ENCODE results near the gene HOXA11.

Gene HOXA11

DNA sequence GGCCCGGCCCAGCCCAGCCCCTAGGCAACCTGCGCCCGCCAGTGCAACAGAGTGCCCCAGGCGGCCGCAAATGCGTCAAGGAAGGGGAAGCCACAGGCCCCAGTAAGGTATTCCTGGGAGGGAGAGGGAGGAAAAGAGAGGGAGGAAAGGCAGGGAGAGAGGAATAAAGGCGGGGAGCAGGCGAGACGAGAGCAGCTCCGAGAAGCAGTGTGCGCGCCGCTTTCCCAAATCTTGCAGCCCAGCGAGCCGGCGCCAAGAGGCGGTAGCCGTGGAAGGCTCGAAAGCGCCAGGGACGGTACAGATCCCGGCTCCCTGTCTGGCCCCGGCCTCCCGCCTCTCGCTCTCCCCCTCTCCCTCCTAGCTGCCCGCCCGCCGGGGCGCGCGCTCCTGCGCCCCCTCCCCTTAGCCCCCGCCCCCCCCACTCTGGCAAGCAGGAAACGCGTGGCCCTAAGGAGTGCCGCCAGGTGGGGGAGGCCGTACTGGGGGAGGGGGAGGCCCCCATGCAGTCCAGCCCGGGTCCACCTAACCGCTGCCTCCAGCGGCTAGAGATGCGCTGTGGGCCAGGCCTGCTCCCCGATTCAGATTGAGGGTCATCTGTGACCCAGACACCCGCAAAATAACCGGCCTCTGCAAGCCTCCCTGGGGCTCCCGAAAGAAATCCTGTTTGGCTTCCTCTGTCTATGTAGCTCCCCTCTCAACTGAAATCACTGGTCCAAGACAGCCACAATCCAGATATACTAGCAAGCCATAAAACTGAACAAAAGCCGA, 15.2 kb downstream of the HOXA11 start:
- DNase-seq (ENCODE audit: low read depth) = no peak

- DNase-seq (ENCODE audit: low read depth) = no peak
These were observed 16.6 kb downstream of the HOXA11 start for GRCh38 chr7:27168265-27168947.

DNA sequence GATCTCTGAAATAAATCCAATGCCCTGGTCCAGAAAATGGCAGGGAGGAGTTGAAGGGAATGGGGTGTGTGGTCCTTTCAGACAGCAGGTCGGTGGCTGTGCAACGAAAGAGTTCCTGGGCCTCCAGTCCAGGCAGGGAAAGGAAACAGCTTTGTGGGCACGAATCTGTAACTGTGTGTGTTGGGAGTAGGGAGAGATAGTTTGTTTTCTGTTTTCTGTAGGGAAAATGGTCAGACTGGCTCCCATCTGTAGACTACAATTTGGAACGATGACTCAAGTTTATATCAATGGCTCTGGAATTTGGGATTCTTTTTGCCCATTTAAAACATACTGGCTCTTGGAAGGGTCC, 17.1 kb downstream of the HOXA11 start:
- no peak for DNase-seq (ENCODE audit: low read depth)

DNA sequence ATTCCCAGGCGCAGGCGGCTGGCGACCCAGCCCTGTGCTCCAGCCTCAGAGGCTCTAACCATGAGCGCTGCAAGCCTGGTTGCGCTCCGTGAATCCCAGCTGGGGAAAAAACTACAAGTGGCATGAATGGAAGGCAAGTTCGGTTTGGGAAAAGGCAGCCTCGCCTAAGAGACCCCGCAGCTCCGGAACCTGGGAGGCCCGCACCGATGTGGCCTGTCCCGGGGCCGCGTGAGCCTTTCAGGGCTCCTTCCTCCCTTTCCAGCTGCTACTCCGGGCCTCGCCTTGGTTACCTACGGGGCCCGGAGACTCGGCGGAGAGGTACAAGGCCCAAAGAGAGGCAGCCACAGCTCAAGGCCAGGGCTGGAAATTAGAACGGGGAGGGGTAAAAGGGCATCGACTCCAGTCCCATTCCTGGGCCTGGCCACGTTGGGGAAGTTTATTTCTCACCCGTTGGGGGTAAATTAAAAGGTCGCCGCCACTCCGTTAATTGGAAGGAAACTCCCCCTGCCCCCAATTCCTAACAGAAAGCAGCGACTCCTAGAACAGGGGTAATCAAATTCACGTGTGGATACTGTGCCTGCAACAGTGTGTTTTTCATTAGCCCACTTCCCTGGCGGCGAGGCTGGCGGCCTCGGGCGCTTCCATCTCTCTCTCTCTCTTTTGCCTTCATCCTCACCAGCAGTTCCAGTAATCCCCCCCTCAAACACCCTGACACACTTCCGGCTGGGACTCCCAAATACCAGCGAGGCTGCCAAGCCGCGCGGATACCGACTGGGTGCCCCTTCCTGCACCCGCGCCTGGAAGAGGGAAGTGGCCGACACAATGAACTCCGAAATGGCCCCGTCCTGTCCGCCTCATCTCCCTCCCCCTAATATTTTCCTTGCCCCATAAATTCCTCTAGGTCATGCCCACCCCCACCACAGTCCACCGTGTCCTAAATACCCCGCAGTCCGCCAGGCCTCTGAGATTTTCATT, 18.2 kb downstream of the HOXA11 start:
- DNase-seq (ENCODE audit: low read depth) = no peak

- DNase-seq (ENCODE audit: low read depth) = no peak
These were observed 19.0 kb downstream of the HOXA11 start for GRCh38 chr7:27165996-27166530.

GRCh38 chr7:27165089-27165995, 19.7 kb downstream of the HOXA11 start, which contains the start of gene HOXA9:
Gene HOXA9 (minus strand): TSS chr7:27165537. CDS start chr7:27165457, 80 bp downstream.
- no peak for DNase-seq (ENCODE audit: low read depth)

DNA sequence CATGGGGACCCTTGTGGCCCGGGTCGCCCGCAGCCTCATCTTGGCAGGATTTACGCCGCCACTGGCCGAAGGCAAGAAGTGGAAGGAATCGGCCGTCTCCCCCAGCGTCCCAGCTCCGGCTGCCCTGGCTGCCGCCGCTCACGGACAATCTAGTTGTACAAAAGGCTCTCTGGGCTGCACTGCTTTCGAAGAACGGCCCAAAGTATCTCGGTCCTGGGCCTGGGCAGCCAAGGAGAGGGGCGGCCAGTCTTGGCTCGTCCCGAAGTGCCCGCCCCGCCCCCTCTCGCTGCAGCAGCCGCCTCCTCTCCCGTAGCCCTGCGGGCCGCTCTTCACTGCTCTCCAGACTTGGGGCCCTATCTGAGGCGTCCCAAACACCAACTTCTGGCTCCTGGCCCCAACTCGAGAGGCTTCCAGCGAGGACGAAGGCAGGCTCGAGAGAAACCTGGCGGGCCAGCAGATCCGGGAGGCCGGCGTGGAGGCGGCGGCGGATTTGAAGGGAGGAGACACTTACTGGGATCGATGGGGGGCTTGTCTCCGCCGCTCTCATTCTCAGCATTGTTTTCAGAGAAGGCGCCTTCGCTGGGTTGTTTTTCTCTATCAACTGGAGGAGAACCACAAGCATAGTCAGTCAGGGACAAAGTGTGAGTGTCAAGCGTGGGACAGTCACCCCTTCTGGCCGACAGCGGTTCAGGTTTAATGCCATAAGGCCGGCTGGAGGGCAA, 20.5 kb downstream of the HOXA11 start:
- no peak for DNase-seq (ENCODE audit: low read depth)

GRCh38 chr7:27164045-27164366, 21.0 kb downstream of the HOXA11 start:
- no peak for DNase-seq (ENCODE audit: low read depth)

GRCh38 chr7:27163288-27164044, 21.6 kb downstream of the HOXA11 start:
- no peak for DNase-seq (ENCODE audit: low read depth)

GRCh38 chr7:27162561-27163287, 22.3 kb downstream of the HOXA11 start:
- no peak for DNase-seq (ENCODE audit: low read depth)

DNA sequence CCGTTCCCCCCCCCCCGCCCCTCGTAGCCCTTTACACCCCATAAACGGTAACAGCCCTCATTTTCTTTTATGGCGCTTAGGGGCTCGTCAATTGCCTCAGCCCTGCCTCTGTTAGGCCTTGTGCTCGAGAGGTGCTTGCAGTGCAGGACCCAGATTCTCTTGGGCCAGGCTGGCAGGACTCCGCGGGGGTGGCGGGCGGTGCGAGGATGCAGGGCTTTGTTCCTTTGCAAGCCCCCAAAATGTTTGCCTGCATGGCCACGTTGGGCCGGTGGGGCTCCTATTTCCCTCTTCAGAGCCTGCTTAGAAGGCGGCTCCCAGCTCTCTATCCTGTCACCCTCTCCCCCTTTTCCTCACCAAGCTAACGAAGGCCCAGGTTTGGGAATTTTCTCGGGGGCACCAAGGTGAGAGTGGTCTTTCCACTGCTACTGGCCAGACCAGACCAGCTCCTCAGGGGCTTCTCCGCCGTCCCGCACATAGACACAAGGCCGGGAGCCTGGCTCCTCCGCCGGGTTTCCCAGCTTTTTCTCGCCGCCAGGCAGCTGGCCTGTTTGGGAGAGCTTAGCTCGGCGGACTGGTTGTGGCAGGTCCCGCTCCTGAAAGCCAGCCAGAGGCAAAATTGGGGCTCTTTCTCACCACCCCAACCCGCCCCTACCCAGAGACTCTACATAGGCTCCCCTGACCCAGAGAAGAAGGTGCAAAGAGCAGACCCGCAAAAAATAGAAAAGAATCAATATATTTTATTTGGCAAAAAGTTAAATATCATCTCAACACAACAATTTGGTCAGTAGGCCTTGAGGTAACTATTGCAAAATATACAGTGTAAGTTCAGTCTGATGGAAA, 23.1 kb downstream of the HOXA11 start:
- no peak for DNase-seq (ENCODE audit: low read depth)

DNA sequence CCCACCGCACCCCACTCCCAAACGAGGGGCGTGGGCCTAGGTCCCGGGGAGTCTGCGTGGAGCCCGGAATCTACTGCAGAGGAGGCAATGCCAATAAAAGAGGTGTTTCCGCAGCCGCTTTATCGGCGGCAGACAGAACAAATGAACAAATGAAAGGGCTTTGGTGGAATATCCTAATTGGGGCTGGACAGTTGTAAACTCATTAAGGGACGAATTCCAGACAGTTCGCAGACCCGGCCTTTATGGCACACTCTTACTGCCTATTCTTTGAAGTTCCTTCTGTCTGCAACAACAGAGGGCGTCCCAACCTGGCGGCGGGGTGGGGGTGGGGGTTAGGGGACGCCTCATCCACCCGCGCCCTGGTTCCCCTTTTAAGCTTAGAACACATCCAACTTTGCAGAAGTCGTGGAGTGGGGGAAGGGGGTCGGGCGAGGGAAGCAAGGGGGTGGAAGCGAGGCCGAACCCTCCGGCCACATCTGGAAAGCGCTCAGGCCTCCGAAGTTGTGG, 23.8 kb downstream of the HOXA11 start:
- DNase-seq (ENCODE audit: low read depth) = no peak

DNA sequence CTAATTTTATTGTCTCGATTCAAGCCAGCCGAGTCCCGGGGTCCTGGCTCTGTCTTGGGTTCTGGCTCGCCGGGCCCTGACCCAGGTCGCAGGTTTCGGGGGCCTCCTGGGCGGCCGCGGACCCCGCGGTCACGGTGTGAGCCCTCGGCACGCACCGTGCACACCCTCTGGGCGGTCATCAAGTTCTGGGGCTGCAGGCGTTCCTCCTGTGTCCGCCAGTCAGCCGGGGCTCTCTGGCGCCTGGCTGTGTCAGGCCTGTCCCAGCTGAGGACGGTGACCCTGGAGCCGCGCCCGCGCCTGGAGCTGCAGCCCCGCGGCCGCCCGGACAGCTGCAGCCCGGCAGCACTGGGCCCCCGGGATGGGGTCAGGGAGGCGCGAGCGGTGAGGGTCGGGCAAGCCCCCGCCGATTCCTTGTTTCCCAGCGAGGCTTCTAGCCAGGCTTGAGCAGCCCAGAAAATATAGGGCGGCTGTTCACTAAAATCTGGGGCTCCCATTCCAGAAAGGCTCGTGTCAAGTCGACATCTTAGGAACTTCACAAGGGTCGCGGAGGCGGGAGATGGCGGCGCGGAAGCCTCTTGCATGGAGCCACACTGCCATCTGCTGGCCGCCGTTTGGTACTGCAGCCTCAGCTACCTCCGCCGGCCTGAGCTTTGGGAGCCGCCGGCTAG, 24.4 kb downstream of the HOXA11 start:
- no peak for DNase-seq (ENCODE audit: low read depth)

DNA sequence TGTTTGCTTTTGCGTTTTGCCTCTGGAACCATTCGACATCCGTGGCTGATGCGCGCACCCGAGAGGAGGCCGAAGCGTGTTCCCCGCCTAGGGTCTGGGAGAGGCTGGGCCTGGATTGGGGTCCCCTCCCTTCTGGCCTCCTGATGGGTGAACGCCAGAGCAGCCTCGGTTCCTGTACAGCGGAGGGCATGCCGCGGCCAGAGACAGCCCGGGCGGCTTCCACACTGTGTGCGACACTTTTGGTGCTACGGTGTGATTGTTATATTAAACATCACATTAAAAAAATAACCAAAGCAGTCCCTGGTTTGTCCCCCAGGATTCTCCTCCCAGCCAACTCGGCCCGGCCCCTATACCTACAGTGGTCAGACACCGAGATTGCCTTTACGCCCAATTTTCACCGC, 24.9 kb downstream of the HOXA11 start:
- DNase-seq (ENCODE audit: low read depth) = no peak

DNA sequence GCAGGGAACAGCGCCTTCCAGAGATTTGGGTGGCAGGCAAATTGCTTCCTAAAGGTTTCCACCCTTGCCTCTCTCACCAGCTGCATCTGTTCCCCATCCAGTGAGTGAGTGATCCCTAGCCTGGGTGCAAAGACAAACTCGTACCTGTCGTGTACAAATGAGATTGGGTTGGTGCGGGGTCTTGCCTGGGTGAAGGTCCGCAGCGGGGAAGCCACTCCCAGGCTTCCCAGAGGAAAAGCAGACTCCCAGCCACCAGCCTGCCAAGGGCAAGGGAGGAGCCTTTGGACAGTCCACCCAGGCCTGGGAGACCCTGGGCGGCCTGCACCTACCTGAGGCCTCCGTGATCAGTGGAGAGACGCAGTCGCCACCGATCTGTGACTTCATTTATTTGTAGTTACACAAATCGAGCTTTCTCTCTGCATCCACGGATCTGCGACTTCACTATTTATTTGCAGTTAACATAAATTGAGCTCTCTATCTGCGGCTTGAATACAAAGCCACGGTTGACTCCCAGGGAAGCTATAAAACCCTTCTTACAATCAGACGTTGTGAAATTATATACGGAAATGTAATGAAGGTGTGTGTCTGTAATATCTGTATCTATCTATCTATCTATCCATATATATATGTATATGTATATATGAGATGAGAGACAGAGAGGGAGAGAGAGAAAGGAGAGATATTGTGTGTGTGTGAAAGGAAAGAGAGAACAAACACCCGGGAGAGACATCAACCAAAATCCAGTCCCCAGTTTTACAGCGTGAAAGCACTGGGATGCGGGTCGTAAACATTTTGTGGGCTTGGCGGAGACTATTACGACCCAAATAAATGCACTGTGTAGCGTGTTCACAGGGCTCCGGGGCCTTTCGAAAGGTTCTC, 25.5 kb downstream of the HOXA11 start:
- no peak for DNase-seq (ENCODE audit: low read depth)

All from CMK (cell line).